ENCODE measurements around the gene RALGPS1.

The RALGPS1 gene

GRCh38 chr9:127066060-127066850 is 151.7 kb downstream of the RALGPS1 start:
- WGBS (ENCODE audit: insufficient coverage): over 99% methylated on average over 7 of the region's 9 CpGs
- H3K4me3 ChIP-seq (ENCODE audit: control insufficient read depth in 1 of 7, extremely low read depth in 1 of 7, insufficient read depth in 4 of 7, low read depth in 2 of 7, low read length in 6 of 7): no peak overlapping the region
- CTCF ChIA-PET: interaction anchor here (0.6 to 0.9 kb wide), 3 partner anchors 14 to 257 kb away, joined by 3 read pairs; no protein-coding TSS in a partner anchor

GRCh38 chr9:127066851-127067136 is 152.2 kb downstream of the RALGPS1 start:
- Histone ChIP-seq H3K36me3 (ENCODE audit: control insufficient read depth in 4 of 4, insufficient read depth in 4 of 4, low read length in 3 of 4) (peaks cover 0 to 3% (median 0%) of the 10 kb centered on the region in 4 experiments), H3K27me3 (replicated peaks in 2 of 5; ENCODE audit: control insufficient read depth in 4 of 5, insufficient read depth in 5 of 5, low read length in 4 of 5) (no peaks in the 10 kb centered on the region), H3K4me3 (ENCODE audit: control insufficient read depth in 1 of 7, extremely low read depth in 1 of 7, insufficient read depth in 4 of 7, low read depth in 2 of 7, low read length in 6 of 7) (no peak overlapping the region), H3K27ac (ENCODE audit: insufficient read depth in 1 of 2, low read depth in 1 of 2, low read length in 2 of 2, poor library complexity in 1 of 2, severe bottlenecking in 2 of 2) (no peak overlapping the region), H3K9me3 (ENCODE audit: control extremely low read depth in 1 of 5, control insufficient read depth in 4 of 5, insufficient read depth in 2 of 5, low read depth in 1 of 5, low read length in 4 of 5) (peaks cover 0 to 9% (median 0%) of the 10 kb centered on the region in 5 experiments), H3K4me1 (ENCODE audit: control extremely low read depth in 1 of 4, control insufficient read depth in 4 of 4, insufficient read depth in 4 of 4, low read length in 3 of 4) (no peaks in the 10 kb centered on the region)
- no CpG with 5 or more reads among the region's 2 CpGs for WGBS (ENCODE audit: insufficient coverage)
- no peak for DNase-seq
- POLR2A ChIA-PET: no interaction called here
- CTCF ChIA-PET: interaction anchor here (0.6 to 0.9 kb wide), 3 partner anchors 15 to 257 kb away, joined by 3 read pairs; no protein-coding TSS in a partner anchor

More at GRCh38 chr9:127066060-127066850, 151.7 kb downstream of the RALGPS1 start:
- H3K27me3 ChIP-seq (replicated peaks in 2 of 5; ENCODE audit: control insufficient read depth in 4 of 5, insufficient read depth in 5 of 5, low read length in 4 of 5): no peaks in the 10 kb centered on the region
- no peak overlapping the region for H3K27ac ChIP-seq (ENCODE audit: insufficient read depth in 1 of 2, low read depth in 1 of 2, low read length in 2 of 2, poor library complexity in 1 of 2, severe bottlenecking in 2 of 2)
- no peak for DNase-seq
- POLR2A ChIA-PET: no interaction called here
- H3K9me3 ChIP-seq (ENCODE audit: control extremely low read depth in 1 of 5, control insufficient read depth in 4 of 5, insufficient read depth in 2 of 5, low read depth in 1 of 5, low read length in 4 of 5): peaks cover 0 to 5% (median 0%) of the 10 kb centered on the region in 5 experiments
- peaks cover 0 to 3% (median 0%) of the 10 kb centered on the region in 4 experiments for H3K36me3 ChIP-seq (ENCODE audit: control insufficient read depth in 4 of 4, insufficient read depth in 4 of 4, low read length in 3 of 4)
- H3K4me1 ChIP-seq (ENCODE audit: control extremely low read depth in 1 of 4, control insufficient read depth in 4 of 4, insufficient read depth in 4 of 4, low read length in 3 of 4): no peaks in the 10 kb centered on the region

- ChIA-PET CTCF (no interaction called here), POLR2A (no interaction called here)
- Histone ChIP-seq H3K27me3 (replicated peaks in 2 of 5; ENCODE audit: control insufficient read depth in 4 of 5, insufficient read depth in 5 of 5, low read length in 4 of 5) (no peaks in the 10 kb centered on the region), H3K9me3 (ENCODE audit: control extremely low read depth in 1 of 5, control insufficient read depth in 4 of 5, insufficient read depth in 2 of 5, low read depth in 1 of 5, low read length in 4 of 5) (peaks cover 0 to 12% (median 0%) of the 10 kb centered on the region in 5 experiments), H3K4me1 (ENCODE audit: control extremely low read depth in 1 of 4, control insufficient read depth in 4 of 4, insufficient read depth in 4 of 4, low read length in 3 of 4) (no peaks in the 10 kb centered on the region), H3K4me3 (ENCODE audit: control insufficient read depth in 1 of 7, extremely low read depth in 1 of 7, insufficient read depth in 4 of 7, low read depth in 2 of 7, low read length in 6 of 7) (no peak overlapping the region), H3K27ac (ENCODE audit: insufficient read depth in 1 of 2, low read depth in 1 of 2, low read length in 2 of 2, poor library complexity in 1 of 2, severe bottlenecking in 2 of 2) (no peak overlapping the region), H3K36me3 (ENCODE audit: control insufficient read depth in 4 of 4, insufficient read depth in 4 of 4, low read length in 3 of 4) (peaks cover 0 to 3% (median 0%) of the 10 kb centered on the region in 4 experiments)
- WGBS (ENCODE audit: insufficient coverage): 96% methylated on average over 3 of the region's 5 CpGs
- DNase-seq: no peak
Observed at GRCh38 chr9:127067603-127068220, 153.1 kb downstream of the RALGPS1 start.

DNA sequence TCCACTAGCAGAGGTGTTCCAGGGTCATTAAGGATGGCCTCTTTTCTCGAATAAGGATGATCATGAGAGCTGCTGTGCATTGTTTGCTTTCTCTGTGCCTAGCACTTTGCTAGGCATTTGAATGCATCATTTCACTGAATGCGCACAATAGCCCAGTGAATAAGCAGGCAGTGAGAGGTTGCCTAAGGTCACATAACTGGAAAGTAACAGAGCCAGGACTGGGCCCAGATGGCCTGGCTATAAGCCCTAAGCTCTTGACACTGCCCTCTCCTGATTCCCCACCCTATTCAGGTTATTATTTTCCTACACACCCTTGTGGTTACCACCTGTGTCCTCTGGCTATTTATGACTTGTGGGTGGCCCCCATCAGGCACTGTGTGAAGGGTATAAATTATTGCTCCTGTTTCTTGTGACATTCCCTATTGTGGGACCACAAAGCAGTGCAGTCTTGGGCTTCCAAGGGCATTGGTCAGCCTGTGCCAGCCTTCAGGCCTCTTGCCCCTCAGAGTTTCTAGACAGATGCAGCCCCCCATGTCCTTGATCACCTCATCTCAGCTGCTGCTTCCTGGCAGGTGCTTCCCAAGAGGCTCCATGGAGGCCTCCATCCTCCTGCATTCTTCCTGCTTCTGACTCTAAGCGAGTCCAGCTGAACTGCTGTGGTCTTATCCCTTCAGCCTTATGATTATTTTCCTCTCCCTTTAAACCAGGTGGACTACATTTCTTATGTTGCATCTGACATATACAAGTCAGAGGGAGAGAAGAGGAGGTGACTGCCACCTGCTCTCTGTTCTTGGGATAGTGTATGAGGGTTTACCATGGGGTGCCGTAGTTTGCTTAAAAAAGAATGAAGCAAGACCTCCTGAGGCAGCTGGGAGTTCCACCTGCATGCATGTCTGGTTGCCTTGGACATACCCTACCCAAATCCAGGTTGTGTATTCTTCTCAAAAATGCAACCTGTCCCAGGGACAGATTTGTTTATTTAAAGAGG is 160.3 kb downstream of the RALGPS1 start:
- DNase-seq: no peak
- Histone ChIP-seq H3K9me3 (ENCODE audit: control extremely low read depth in 1 of 5, control insufficient read depth in 4 of 5, insufficient read depth in 2 of 5, low read depth in 1 of 5, low read length in 4 of 5) (peaks cover 0 to 12% (median 0%) of the 10 kb centered on the region in 5 experiments), H3K27ac (ENCODE audit: insufficient read depth in 1 of 2, low read depth in 1 of 2, low read length in 2 of 2, poor library complexity in 1 of 2, severe bottlenecking in 2 of 2) (no peak overlapping the region), H3K4me3 (ENCODE audit: control insufficient read depth in 1 of 7, extremely low read depth in 1 of 7, insufficient read depth in 4 of 7, low read depth in 2 of 7, low read length in 6 of 7) (no peak overlapping the region), H3K27me3 (replicated peaks in 2 of 5; ENCODE audit: control insufficient read depth in 4 of 5, insufficient read depth in 5 of 5, low read length in 4 of 5) (peaks cover 0 to 2% (median 0%) of the 10 kb centered on the region in 5 experiments), H3K36me3 (ENCODE audit: control insufficient read depth in 4 of 4, insufficient read depth in 4 of 4, low read length in 3 of 4) (peaks cover 0 to 3% (median 0%) of the 10 kb centered on the region in 4 experiments), H3K4me1 (ENCODE audit: control extremely low read depth in 1 of 4, control insufficient read depth in 4 of 4, insufficient read depth in 4 of 4, low read length in 3 of 4) (no peaks in the 10 kb centered on the region)
- WGBS (ENCODE audit: insufficient coverage): 93% methylated on average over 2 of the region's 4 CpGs
- ChIA-PET POLR2A (no interaction called here), CTCF (no interaction called here)

GRCh38 chr9:127075624-127076372 is 161.2 kb downstream of the RALGPS1 start:
- H3K4me1 ChIP-seq (ENCODE audit: control extremely low read depth in 1 of 4, control insufficient read depth in 4 of 4, insufficient read depth in 4 of 4, low read length in 3 of 4): no peaks in the 10 kb centered on the region
- H3K36me3 ChIP-seq (ENCODE audit: control insufficient read depth in 4 of 4, insufficient read depth in 4 of 4, low read length in 3 of 4): no peaks in the 10 kb centered on the region
- CTCF ChIA-PET: interaction anchor here (1.0 to 1.5 kb wide), 2 partner anchors 24 to 110 kb away, joined by 3 to 4 read pairs; no protein-coding TSS in a partner anchor
- WGBS (ENCODE audit: insufficient coverage): no CpG with 5 or more reads among the region's 2 CpGs
- POLR2A ChIA-PET: no interaction called here
- H3K27me3 ChIP-seq (replicated peaks in 2 of 5; ENCODE audit: control insufficient read depth in 4 of 5, insufficient read depth in 5 of 5, low read length in 4 of 5): peaks cover 0 to 2% (median 0%) of the 10 kb centered on the region in 5 experiments
- H3K9me3 ChIP-seq (ENCODE audit: control extremely low read depth in 1 of 5, control insufficient read depth in 4 of 5, insufficient read depth in 2 of 5, low read depth in 1 of 5, low read length in 4 of 5): peaks cover 0 to 7% (median 0%) of the 10 kb centered on the region in 5 experiments
- H3K27ac ChIP-seq (ENCODE audit: insufficient read depth in 1 of 2, low read depth in 1 of 2, low read length in 2 of 2, poor library complexity in 1 of 2, severe bottlenecking in 2 of 2): no peak overlapping the region
- no peak overlapping the region for H3K4me3 ChIP-seq (ENCODE audit: control insufficient read depth in 1 of 7, extremely low read depth in 1 of 7, insufficient read depth in 4 of 7, low read depth in 2 of 7, low read length in 6 of 7)
- DNase-seq: no peak

- H3K36me3 ChIP-seq (ENCODE audit: control insufficient read depth in 4 of 4, insufficient read depth in 4 of 4, low read length in 3 of 4): no peaks in the 10 kb centered on the region
- no peak overlapping the region for H3K27ac ChIP-seq (ENCODE audit: insufficient read depth in 1 of 2, low read depth in 1 of 2, low read length in 2 of 2, poor library complexity in 1 of 2, severe bottlenecking in 2 of 2)
- ChIA-PET CTCF (interaction anchor here (1.5 kb wide), 1 partner anchor 26 kb away, joined by 4 read pairs; no protein-coding TSS in a partner anchor), POLR2A (no interaction called here)
- H3K9me3 ChIP-seq (ENCODE audit: control extremely low read depth in 1 of 5, control insufficient read depth in 4 of 5, insufficient read depth in 2 of 5, low read depth in 1 of 5, low read length in 4 of 5): peaks cover 0 to under 1% (median 0%) of the 10 kb centered on the region in 5 experiments
- no peak for DNase-seq
- H3K4me3 ChIP-seq (ENCODE audit: control insufficient read depth in 1 of 7, extremely low read depth in 1 of 7, insufficient read depth in 4 of 7, low read depth in 2 of 7, low read length in 6 of 7): no peak overlapping the region
- H3K27me3 ChIP-seq (replicated peaks in 2 of 5; ENCODE audit: control insufficient read depth in 4 of 5, insufficient read depth in 5 of 5, low read length in 4 of 5): peaks cover 0 to 2% (median 0%) of the 10 kb centered on the region in 5 experiments
- no peaks in the 10 kb centered on the region for H3K4me1 ChIP-seq (ENCODE audit: control extremely low read depth in 1 of 4, control insufficient read depth in 4 of 4, insufficient read depth in 4 of 4, low read length in 3 of 4)
- 98% methylated on average over 5 of the region's 5 CpGs for WGBS (ENCODE audit: insufficient coverage)
Observed at GRCh38 chr9:127076860-127077643, 162.5 kb downstream of the RALGPS1 start.
